ENCODE data around the gene ARFGEF3. TPM values are rescaled to one million over a fixed set of nuclear protein-coding genes. Genes with fewer than 3 reads are reported as not detected.
"Not testable (repeated sequence)": the region's sequence is repeated elsewhere in the genome, so short reads cannot be mapped to it uniquely, and the experiment has no call there.

The ARFGEF3 gene
- total RNA-seq, 1 donor, result under 0.01 TPM

DNA sequence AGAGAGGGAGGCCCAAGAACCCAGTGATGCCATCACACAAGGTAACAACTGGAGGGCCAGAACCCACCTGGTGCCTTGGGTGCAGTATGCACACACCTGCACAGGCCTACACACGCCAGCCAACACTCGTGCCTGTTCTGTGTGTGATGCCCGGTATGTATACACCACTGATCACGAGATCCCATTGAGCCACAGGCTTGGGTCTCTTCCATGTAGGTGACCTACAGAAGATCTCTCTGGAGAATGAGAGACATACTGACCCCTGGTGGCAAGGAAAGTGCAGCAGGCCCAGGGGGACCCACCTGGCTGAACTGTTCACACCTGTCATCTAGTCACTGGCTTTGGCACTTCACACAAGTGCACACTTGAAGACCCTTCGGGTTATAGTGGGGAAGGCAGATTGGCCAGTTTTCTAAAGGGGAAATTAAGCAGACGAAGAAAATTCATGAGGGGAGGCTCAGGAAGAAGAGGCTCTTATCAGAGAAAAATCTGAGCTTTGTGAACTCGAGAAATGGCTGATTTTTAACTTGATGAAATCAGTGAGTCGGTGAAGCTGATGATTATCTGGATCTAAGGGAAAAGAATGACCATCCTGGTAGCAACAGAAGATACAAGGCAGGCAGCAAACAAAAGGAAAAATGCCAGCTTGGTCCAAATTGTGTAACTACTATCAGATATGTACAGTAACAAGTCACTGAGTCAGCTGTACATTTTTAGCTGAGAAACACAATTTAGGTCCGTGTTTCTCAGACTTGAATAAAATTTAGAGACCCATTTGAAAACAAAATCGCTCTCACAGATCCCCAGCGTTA lies 125.6 kb downstream of the ARFGEF3 start:
- H2AFZ ChIP-seq (ENCODE audit: low read length), result no peak overlapping the region
- DNase-seq (ENCODE audit: insufficient read length, low spot score, missing footprints), result no peak
- no peak overlapping the region for H3K27ac ChIP-seq (ENCODE audit: low read depth, low read length)

GRCh38 chr6:138288428-138289085 lies 126.8 kb downstream of the ARFGEF3 start:
- H2AFZ ChIP-seq (ENCODE audit: low read length); H3K4me3 ChIP-seq (ENCODE audit: insufficient read depth, low read length); H4K20me1 ChIP-seq (ENCODE audit: insufficient read depth, low read length); H3K9me3 ChIP-seq (ENCODE audit: low read depth, low read length); H3K36me3 ChIP-seq (ENCODE audit: insufficient read depth, low read length); H3K27me3 ChIP-seq (ENCODE audit: insufficient read depth, low read length); H3K4me1 ChIP-seq (ENCODE audit: insufficient read depth, low read length); H3K79me2 ChIP-seq (ENCODE audit: insufficient read depth, low read length): not testable (repeated sequence)
- peak; percentile 75 for DNase-seq (ENCODE audit: insufficient read length, low spot score, missing footprints)
- peak overlapping the region; percentile 12 for H3K27ac ChIP-seq (ENCODE audit: low read depth, low read length)
- H3K4me2 ChIP-seq (ENCODE audit: insufficient read depth, low read length), result peak overlapping the region; percentile 39

More for the DNA sequence above, 125.6 kb downstream of the ARFGEF3 start:
- H3K36me3 ChIP-seq (ENCODE audit: insufficient read depth, low read length), result no peaks in the 10 kb centered on the region
- H3K4me1 ChIP-seq (ENCODE audit: insufficient read depth, low read length), result peaks cover 9% of the 10 kb centered on the region
- no peak overlapping the region for H3K4me2 ChIP-seq (ENCODE audit: insufficient read depth, low read length)
- H3K9me3 ChIP-seq (ENCODE audit: low read depth, low read length), result no peaks in the 10 kb centered on the region
- H3K27me3 ChIP-seq (ENCODE audit: insufficient read depth, low read length), result peaks cover 8% of the 10 kb centered on the region
- no peak overlapping the region for H3K4me3 ChIP-seq (ENCODE audit: insufficient read depth, low read length)
- no peaks in the 10 kb centered on the region for H3K79me2 ChIP-seq (ENCODE audit: insufficient read depth, low read length)
- peak; percentile 30 for TF ChIP-seq CTCF (IDR thresholded peaks at IDR 0.05; ENCODE audit: extremely low read depth, low read depth, low read length)
- H4K20me1 ChIP-seq (ENCODE audit: insufficient read depth, low read length), result no peaks in the 10 kb centered on the region

DNA sequence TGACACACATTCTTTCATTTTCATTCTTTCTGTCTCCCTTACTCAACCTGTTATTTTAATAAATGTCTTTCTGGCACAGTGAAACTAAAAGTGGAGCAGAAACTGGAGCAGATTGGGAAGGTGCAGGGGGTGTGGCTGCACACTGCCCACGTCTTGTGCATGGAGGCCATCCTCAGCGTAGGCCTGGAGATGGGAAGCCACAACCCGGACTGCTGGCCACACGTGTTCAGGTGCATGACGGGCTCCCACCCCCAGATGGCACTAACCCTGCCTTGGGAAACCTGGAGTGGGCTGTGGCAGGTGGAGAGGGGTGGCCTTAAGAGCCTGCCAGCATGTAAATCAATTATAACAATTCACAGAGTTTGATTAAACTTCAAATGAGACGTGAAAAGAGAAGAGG lies 128.0 kb downstream of the ARFGEF3 start:
- Histone ChIP-seq H3K4me2 (ENCODE audit: insufficient read depth, low read length) (no peak overlapping the region), H4K20me1 (ENCODE audit: insufficient read depth, low read length) (no peaks in the 10 kb centered on the region), H3K4me1 (ENCODE audit: insufficient read depth, low read length) (peaks cover 12% of the 10 kb centered on the region), H3K79me2 (ENCODE audit: insufficient read depth, low read length) (no peaks in the 10 kb centered on the region), H2AFZ (ENCODE audit: low read length) (no peak overlapping the region), H3K36me3 (ENCODE audit: insufficient read depth, low read length) (no peaks in the 10 kb centered on the region), H3K4me3 (ENCODE audit: insufficient read depth, low read length) (no peak overlapping the region), H3K27me3 (ENCODE audit: insufficient read depth, low read length) (no peaks in the 10 kb centered on the region), H3K27ac (ENCODE audit: low read depth, low read length) (no peak overlapping the region), H3K9me3 (ENCODE audit: low read depth, low read length) (no peaks in the 10 kb centered on the region)
- no peak for DNase-seq (ENCODE audit: insufficient read length, low spot score, missing footprints)
- no peak for TF ChIP-seq CTCF (IDR thresholded peaks at IDR 0.05; ENCODE audit: extremely low read depth, low read depth, low read length)

DNA sequence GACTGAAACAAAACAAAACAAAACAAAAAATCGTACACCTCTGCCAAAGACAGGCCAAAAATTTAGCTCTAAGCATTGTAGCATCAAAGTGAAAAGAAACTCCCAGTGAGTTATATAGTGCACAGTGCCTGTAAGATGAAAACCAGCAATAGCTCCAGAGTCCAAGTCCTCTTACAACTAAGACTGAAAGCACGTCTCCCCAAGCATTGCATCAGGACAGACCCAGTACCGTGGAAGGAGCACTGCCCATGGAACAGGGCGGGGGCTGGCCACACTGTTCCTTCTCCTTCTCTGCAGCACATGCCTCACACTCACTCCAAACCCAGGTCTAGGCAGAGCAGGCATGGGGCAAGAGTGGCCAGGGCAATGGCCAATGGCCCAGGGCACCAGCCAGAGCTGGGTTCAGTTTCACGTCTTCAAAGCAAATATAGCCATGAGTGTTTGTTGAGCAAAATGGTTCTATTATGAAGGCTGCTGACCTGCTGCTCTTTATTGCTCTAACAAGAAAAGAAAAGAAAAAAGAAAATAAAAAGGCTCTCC lies 128.8 kb downstream of the ARFGEF3 start:
- Histone ChIP-seq H3K27me3 (ENCODE audit: insufficient read depth, low read length) (no peaks in the 10 kb centered on the region), H3K36me3 (ENCODE audit: insufficient read depth, low read length) (no peaks in the 10 kb centered on the region), H3K4me3 (ENCODE audit: insufficient read depth, low read length) (no peak overlapping the region), H2AFZ (ENCODE audit: low read length) (no peak overlapping the region), H3K4me2 (ENCODE audit: insufficient read depth, low read length) (no peak overlapping the region), H3K27ac (ENCODE audit: low read depth, low read length) (no peak overlapping the region), H3K79me2 (ENCODE audit: insufficient read depth, low read length) (no peaks in the 10 kb centered on the region), H3K4me1 (ENCODE audit: insufficient read depth, low read length) (peaks cover 12% of the 10 kb centered on the region), H4K20me1 (ENCODE audit: insufficient read depth, low read length) (no peaks in the 10 kb centered on the region), H3K9me3 (ENCODE audit: low read depth, low read length) (no peaks in the 10 kb centered on the region)
- peak; percentile 76 for DNase-seq (ENCODE audit: insufficient read length, low spot score, missing footprints)
- no peak for TF ChIP-seq CTCF (IDR thresholded peaks at IDR 0.05; ENCODE audit: extremely low read depth, low read depth, low read length)
